ENCODE data around the gene OR2B3.

OR2B3 gene

GRCh38 chr6:29045075-29045474 lies 42.0 kb downstream of the OR2B3 start, which contains the start of gene OR2W1:
Gene OR2W1 (minus strand): TSS chr6:29045175. CDS start chr6:29045175, 0 bp downstream.
- TF ChIP-seq CTCF (conservative IDR thresholded peaks at IDR 0.05) = no peak
- no peak within 1 kb of the TSS for H3K27ac ChIP-seq
